Measurements from ENCODE around the gene RNF181. TPM values are rescaled to one million over a fixed set of nuclear protein-coding genes. Genes with fewer than 3 reads are reported as not detected.

RNF181 gene
- total and polyA plus RNA-seq, 2 of the 13 experiments (the other 11 are each of a cell fraction or from before 2014, with no cell fraction given), result 224 to 578 TPM

DNA sequence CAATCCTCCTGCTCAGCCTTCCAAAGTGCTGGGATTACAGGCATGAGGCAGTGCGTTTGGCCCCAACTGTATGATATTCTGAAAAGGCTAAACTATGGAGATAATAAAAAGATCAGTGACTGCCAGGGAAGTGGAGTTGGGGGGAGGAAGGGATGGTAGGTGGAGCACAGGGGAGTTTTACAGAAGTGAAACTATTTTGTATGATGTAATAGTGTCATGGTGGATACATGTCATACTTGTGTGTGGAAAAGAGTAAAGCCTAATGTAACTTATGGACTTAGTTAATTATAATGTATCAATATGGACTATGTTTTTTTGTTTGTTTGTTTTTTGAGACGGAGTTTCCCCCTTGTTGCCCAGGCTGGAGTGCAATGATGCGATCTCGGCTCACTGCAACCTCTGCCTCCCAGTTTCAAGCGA, 31.4 kb upstream of the RNF181 start:
- DNase-seq (ENCODE audit: low spot score), result no peak
- no peak overlapping the region for H3K9ac ChIP-seq (ENCODE audit: insufficient read depth, low read depth, low read length)
- peaks cover 0 to 4% of the 10 kb centered on the region in 2 experiments; a peak in 1 of 5 replicates for H3K27me3 ChIP-seq (ENCODE audit: control insufficient read depth in 1 of 2, insufficient read depth in 2 of 2, low read length in 2 of 2)
- CTCF ChIA-PET (ENCODE audit: low intra/inter-chr PET ratio, low total read pairs), result no interaction called here
- BruUV-seq (replicated peaks), result no TSS peak
- peak overlapping the region; percentile 8; the same call in 1 of the 2 replicates for H3K4me2 ChIP-seq (ENCODE audit: low read depth, low read length)
- no peaks in the 10 kb centered on the region for H3K9me3 ChIP-seq (ENCODE audit: low read length)
- H3K36me3 ChIP-seq (replicated peaks in 1 of 2; ENCODE audit: control insufficient read depth in 1 of 2, insufficient read depth in 2 of 2, low read length in 2 of 2), result peaks cover 0 to 1% of the 10 kb centered on the region in 2 experiments; a peak in 1 of 5 replicates
- no peak overlapping the region for H2AFZ ChIP-seq (ENCODE audit: low read length)
- 70% methylated on average over 5 of the region's 5 CpGs for WGBS (ENCODE audit: low lambda C conversion rate)
- H3K4me1 ChIP-seq (ENCODE audit: insufficient read depth, low read length), result peaks cover 36% of the 10 kb centered on the region
- peaks cover 16% of the 10 kb centered on the region for H3K79me2 ChIP-seq (ENCODE audit: insufficient read depth, low read length)
- intact Hi-C loops (cut with micrococcal nuclease; ENCODE audit: unreplicated experiment), result no loop called here
- no peaks in the 10 kb centered on the region for H4K20me1 ChIP-seq (ENCODE audit: insufficient read depth, low read length)
- in situ Hi-C loops (cut with HindIII; ENCODE audit: extremely low pct_ligation_motif_present, low pct_unique_long_range_greater_than_20kb), result no loop called here
- ATAC-seq, result no peak
- POLR2A ChIA-PET, result interaction anchor here (1.0 to 20.8 kb wide), 4 partner anchors 11 to 35 kb away, joined by 5 to 645 read pairs (median 168); partner anchors contain the start of genes C2orf68, MAT2A, RNF181 and TMEM150A
- no peak for FAIRE-seq
- TF ChIP-seq ATF7 (IDR thresholded peaks at IDR 0.05), result peak; percentile 59
- no peak for TF ChIP-seq ATF7 (CRISPR knock-in tag; IDR thresholded peaks at IDR 0.05)
- TF ChIP-seq CEBPB (IDR thresholded peaks at IDR 0.05; ENCODE audit: borderline replicate concordance, low read depth, low read length), result peak; percentile 38; the same call in 1 of the 2 replicates
- TF ChIP-seq, protein P1, sequence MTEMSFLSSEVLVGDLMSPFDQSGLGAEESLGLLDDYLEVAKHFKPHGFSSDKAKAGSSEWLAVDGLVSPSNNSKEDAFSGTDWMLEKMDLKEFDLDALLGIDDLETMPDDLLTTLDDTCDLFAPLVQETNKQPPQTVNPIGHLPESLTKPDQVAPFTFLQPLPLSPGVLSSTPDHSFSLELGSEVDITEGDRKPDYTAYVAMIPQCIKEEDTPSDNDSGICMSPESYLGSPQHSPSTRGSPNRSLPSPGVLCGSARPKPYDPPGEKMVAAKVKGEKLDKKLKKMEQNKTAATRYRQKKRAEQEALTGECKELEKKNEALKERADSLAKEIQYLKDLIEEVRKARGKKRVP (CRISPR knock-in tag; IDR thresholded peaks at IDR 0.05), result peak in 1 of 2 experiments; percentile 69; a peak in 1 of 4 replicates
- TF ChIP-seq NPAS2 (CRISPR knock-in tag; IDR thresholded peaks at IDR 0.05; ENCODE audit: borderline replicate concordance), result 0 out of 2 replicates have a peak, but pooled peaks have one; percentile 51
- TF ChIP-seq, protein P2, sequence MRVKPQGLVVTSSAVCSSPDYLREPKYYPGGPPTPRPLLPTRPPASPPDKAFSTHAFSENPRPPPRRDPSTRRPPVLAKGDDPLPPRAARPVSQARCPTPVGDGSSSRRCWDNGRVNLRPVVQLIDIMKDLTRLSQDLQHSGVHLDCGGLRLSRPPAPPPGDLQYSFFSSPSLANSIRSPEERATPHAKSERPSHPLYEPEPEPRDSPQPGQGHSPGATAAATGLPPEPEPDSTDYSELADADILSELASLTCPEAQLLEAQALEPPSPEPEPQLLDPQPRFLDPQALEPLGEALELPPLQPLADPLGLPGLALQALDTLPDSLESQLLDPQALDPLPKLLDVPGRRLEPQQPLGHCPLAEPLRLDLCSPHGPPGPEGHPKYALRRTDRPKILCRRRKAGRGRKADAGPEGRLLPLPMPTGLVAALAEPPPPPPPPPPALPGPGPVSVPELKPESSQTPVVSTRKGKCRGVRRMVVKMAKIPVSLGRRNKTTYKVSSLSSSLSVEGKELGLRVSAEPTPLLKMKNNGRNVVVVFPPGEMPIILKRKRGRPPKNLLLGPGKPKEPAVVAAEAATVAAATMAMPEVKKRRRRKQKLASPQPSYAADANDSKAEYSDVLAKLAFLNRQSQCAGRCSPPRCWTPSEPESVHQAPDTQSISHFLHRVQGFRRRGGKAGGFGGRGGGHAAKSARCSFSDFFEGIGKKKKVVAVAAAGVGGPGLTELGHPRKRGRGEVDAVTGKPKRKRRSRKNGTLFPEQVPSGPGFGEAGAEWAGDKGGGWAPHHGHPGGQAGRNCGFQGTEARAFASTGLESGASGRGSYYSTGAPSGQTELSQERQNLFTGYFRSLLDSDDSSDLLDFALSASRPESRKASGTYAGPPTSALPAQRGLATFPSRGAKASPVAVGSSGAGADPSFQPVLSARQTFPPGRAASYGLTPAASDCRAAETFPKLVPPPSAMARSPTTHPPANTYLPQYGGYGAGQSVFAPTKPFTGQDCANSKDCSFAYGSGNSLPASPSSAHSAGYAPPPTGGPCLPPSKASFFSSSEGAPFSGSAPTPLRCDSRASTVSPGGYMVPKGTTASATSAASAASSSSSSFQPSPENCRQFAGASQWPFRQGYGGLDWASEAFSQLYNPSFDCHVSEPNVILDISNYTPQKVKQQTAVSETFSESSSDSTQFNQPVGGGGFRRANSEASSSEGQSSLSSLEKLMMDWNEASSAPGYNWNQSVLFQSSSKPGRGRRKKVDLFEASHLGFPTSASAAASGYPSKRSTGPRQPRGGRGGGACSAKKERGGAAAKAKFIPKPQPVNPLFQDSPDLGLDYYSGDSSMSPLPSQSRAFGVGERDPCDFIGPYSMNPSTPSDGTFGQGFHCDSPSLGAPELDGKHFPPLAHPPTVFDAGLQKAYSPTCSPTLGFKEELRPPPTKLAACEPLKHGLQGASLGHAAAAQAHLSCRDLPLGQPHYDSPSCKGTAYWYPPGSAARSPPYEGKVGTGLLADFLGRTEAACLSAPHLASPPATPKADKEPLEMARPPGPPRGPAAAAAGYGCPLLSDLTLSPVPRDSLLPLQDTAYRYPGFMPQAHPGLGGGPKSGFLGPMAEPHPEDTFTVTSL (CRISPR knock-in tag; IDR thresholded peaks at IDR 0.05; ENCODE audit: borderline replicate concordance), result no peak
- H3K27ac ChIP-seq (ENCODE audit: extremely low read length, insufficient read depth, low read length), result no peak overlapping the region
- no peak overlapping the region for H3K4me3 ChIP-seq (replicated peaks in 1 of 3; ENCODE audit: insufficient read depth in 1 of 3, low read depth in 2 of 3, low read length in 3 of 3)
